BJ (cell line): ENCODE measurements around the gene AP2A1. TPM values are rescaled to one million over a fixed set of nuclear protein-coding genes. Genes with fewer than 3 reads are reported as not detected.
"Not testable (repeated sequence)": the region's sequence is repeated elsewhere in the genome, so short reads cannot be mapped to it uniquely, and the experiment has no call there.

Experiments
- CTCF ChIA-PET: fragments of 350-600 bp; formaldehyde crosslinking; extraction: SDS; loops from one replicate; lab custom pipeline; 2021; ENCODE audit warnings: antibody characterized with exemption, inconsistent platforms; lab: Yijun Ruan, JAX
- POLR2A ChIA-PET: fragments of 300-600 bp; sonication (Branson Sonifier 250); formaldehyde crosslinking; extraction: SDS; loops from one replicate; lab custom pipeline; 2021; ENCODE audit warnings: antibody characterized with exemption; lab: Charles Lee
- DNase-seq: peaks from one replicate; pipeline ENCODE4 v3.0.0-alpha.2; 2011; ENCODE audit warnings: low read depth
- H3K27me3 ChIP-seq: 2 replicates; pipeline ENCODE4 v1.6.0; 2011; ENCODE audit warnings: low read length; ENCODE audit not compliant: control insufficient read depth, insufficient read depth
- H3K36me3 ChIP-seq: 2 replicates; pipeline ENCODE4 v1.5.1; 2011; ENCODE audit warnings: low read length; ENCODE audit not compliant: control insufficient read depth, insufficient read depth
- H3K4me3 ChIP-seq: 2 replicates; pipeline ENCODE4 v1.5.1; 2011; ENCODE audit warnings: low read depth, mild to moderate bottlenecking, control low read depth, low read length
- polyA minus RNA-seq: library from RNA; depleted of rRNA, polyadenylated mRNA; stranded (reverse); fragments of >200 nt; gene quantifications from 2 replicates; pipeline ENCODE4 v1.2.3, GENCODE V29; 2011; rRNA and poly(A)+ RNA removed
- polyA plus RNA-seq: library from polyadenylated mRNA; depleted of rRNA; stranded (reverse); fragments of >200 nt; gene quantifications from 2 replicates; pipeline ENCODE4 v1.2.3, GENCODE V29; 2011; rRNA removed
- TF ChIP-seq, protein P1 (sequence below): IDR thresholded peaks from 2 replicates; pipeline ENCODE4 v1.5.1; 2011; ENCODE audit warnings: low read depth, mild to moderate bottlenecking, control low read depth, inconsistent platforms, low read length, moderate library complexity; ENCODE audit not compliant: insufficient read depth

Gene AP2A1
- polyA plus RNA-seq (82.1 and 153 TPM in 2 replicates), polyA minus RNA-seq (110 and 142 TPM in 2 replicates)

GRCh38 chr19:49766930-49767299 is at the start of gene AP2A1:
AP2A1 (plus strand) TSS chr19:49767001; CDS start chr19:49767134, 133 bp downstream.
- Histone ChIP-seq H3K4me3 (peak within 1 kb of the TSS; percentile 93), H3K27me3 (no peaks in the 10 kb centered on the region), H3K36me3 (peaks cover 5% of the 10 kb centered on the region)
- POLR2A ChIA-PET: interaction anchor here (0.6 to 0.9 kb wide), 3 partner anchors 9 to 122 kb away, joined by 4 to 5 read pairs (median 4); no protein-coding TSS in a partner anchor
- no peak for DNase-seq
- CTCF ChIA-PET: interaction anchor here (1.0 to 2.1 kb wide), 2 partner anchors 49 to 94 kb away, joined by 4 to 7 read pairs; no protein-coding TSS in a partner anchor
- TF ChIP-seq, protein P1, sequence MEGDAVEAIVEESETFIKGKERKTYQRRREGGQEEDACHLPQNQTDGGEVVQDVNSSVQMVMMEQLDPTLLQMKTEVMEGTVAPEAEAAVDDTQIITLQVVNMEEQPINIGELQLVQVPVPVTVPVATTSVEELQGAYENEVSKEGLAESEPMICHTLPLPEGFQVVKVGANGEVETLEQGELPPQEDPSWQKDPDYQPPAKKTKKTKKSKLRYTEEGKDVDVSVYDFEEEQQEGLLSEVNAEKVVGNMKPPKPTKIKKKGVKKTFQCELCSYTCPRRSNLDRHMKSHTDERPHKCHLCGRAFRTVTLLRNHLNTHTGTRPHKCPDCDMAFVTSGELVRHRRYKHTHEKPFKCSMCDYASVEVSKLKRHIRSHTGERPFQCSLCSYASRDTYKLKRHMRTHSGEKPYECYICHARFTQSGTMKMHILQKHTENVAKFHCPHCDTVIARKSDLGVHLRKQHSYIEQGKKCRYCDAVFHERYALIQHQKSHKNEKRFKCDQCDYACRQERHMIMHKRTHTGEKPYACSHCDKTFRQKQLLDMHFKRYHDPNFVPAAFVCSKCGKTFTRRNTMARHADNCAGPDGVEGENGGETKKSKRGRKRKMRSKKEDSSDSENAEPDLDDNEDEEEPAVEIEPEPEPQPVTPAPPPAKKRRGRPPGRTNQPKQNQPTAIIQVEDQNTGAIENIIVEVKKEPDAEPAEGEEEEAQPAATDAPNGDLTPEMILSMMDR: no peak

- Histone ChIP-seq H3K4me3 (no peak overlapping the region), H3K27me3 (no peaks in the 10 kb centered on the region), H3K36me3 (0 out of 2 replicates have a peak, but pooled peaks cover 2% of the 10 kb centered on the region)
- TF ChIP-seq, protein P1: no peak
- ChIA-PET POLR2A (no interaction called here), CTCF (interaction anchor here (1.1 to 2.5 kb wide), 7 partner anchors 22 to 145 kb away, joined by 3 to 9 read pairs (median 5); partner anchors contain the start of genes AP2A1, FUZ and MED25)
- DNase-seq: no peak
Observed at GRCh38 chr19:49718511-49718910, 48.3 kb upstream of the AP2A1 start.

GRCh38 chr19:49718991-49719390 is 47.8 kb upstream of the AP2A1 start:
- Histone ChIP-seq H3K4me3 (no peak overlapping the region), H3K36me3 (no peaks in the 10 kb centered on the region), H3K27me3 (no peaks in the 10 kb centered on the region)
- TF ChIP-seq, protein P1: no peak
- CTCF ChIA-PET: no interaction called here
- DNase-seq: no peak
- POLR2A ChIA-PET: no interaction called here

DNA sequence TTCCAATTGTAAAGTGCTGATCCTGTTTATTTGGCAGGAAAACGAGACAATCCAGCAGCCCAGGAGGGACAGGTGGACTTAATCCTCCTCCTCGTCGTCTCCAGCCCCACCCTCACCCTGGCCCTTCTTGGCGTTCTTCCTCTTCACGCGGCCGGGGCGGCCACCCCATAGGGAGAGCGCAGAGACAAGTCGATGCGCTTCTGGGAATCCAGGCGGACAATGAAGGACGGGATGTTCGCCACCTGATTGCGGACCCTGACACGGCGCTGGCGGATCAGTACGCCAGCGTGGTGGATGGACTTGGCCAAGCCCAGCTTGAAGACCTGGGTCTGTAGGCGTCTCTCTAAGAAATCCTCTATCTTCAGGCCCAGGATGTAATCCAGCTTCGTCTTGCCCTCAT is 47.4 kb upstream of the AP2A1 start:
- CTCF ChIA-PET: not testable (repeated sequence)

DNA sequence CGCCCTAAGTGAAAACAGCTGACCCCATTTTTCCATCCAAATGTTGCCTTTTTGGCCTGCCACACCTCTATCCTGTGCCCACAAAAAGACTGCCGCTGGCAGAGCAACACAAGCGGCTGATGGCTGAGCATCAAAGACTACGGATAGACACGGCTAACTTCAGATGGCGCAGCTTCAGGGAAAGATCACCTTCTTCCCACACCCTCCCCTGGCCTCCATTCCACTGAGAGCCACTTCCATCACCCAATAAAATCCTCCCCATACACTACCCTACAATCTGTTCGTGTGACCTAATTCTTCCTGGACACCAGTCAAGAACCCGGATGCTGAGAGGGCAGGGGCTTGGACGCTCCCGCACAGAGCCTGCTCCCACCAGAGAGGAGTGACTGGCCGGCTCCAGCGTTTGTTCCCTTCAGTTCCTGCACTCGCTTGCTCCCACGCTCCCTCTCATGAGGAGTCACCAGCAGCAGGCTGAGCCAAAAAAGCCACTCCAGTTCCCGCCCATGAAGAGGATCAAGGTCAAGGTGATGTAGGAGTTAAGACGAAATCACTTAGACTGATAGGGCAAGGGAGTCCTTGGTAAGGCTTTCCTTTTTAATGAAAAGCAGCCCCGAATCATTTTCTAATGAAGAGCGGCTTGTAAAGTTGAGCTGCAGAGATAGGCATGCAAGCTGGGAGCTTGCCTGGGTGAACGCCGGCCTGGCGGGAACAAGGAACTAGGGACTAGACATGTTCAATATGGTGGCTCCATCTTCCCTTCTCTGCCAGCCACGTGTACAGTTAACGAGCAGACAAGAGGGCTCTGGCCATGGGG is 39.4 kb upstream of the AP2A1 start:
- ChIA-PET POLR2A (no interaction called here), CTCF (interaction anchor here (1.2 to 1.9 kb wide), 3 partner anchors 10 to 36 kb away, joined by 4 to 8 read pairs (median 4); partner anchors contain the start of gene CPT1C)
- Histone ChIP-seq H3K36me3 (no peaks in the 10 kb centered on the region), H3K27me3 (no peaks in the 10 kb centered on the region), H3K4me3 (no peak overlapping the region)
- no peak for DNase-seq
- TF ChIP-seq, protein P1: no peak

More for the DNA sequence above, 47.4 kb upstream of the AP2A1 start:
- H3K27me3 ChIP-seq, H3K36me3 ChIP-seq, POLR2A ChIA-PET, H3K4me3 ChIP-seq, DNase-seq: not testable (repeated sequence)
